Right cardiac atrium (tissue), 5 donors: ENCODE data around the gene BICD1. TPM values are rescaled to one million over a fixed set of nuclear protein-coding genes. Genes with fewer than 3 reads are reported as not detected.
"Not testable (repeated sequence)": the region's sequence is repeated elsewhere in the genome, so short reads cannot be mapped to it uniquely, and the experiment has no call there.

ENCODE experiments used
- ATAC-seq, 2 donors: fragments of 200-7000 bp; cut with Tn5 transposase; one replicate each; pipeline versions ENCODE4 v1.8.0 to v1.9.1; 2020; ENCODE audit warnings: moderate library complexity in 2 of 2, mild to moderate bottlenecking in 1 of 2
- DNase-seq, 3 donors: peaks; one replicate each; pipeline ENCODE4 v3.0.0-alpha.2; 2020
- H3K27ac ChIP-seq: one replicate; pipeline ENCODE4 v1.5.1; 2013; ENCODE audit warnings: mild to moderate bottlenecking, low read length, control low read depth, moderate library complexity
- H3K27me3 ChIP-seq: one replicate; pipeline ENCODE4 v1.6.1; 2013; ENCODE audit not compliant: control insufficient read depth, insufficient read depth
- H3K4me1 ChIP-seq: one replicate; pipeline ENCODE4 v1.6.1; 2013; ENCODE audit warnings: low read length; ENCODE audit not compliant: control insufficient read depth, insufficient read depth
- H3K4me3 ChIP-seq: one replicate; pipeline ENCODE4 v1.5.1; 2013; ENCODE audit warnings: low read length, control low read depth
- H3K9me3 ChIP-seq: one replicate; pipeline ENCODE4 v1.6.1; 2013; ENCODE audit warnings: low read length; ENCODE audit not compliant: control insufficient read depth
- WGBS: extraction: QIAGEN DNeasy Blood & Tissue Kit; methylation state at CpG from one replicate; pipeline ENCODE4 v1.1.7; 2013; 5-methylcytosine and 5-hydroxymethylcytosine counted together
- intact Hi-C, 4 donors: fragments of 100-400 bp; cut with DNase I; formaldehyde crosslinking; loops; one replicate each; pipeline versions ENCODE4 v1.11.0 to v1.14.0; 2022 to 2023
- polyA plus RNA-seq: library from polyadenylated mRNA; stranded (reverse); fragments of 200-250 nt; gene quantifications from one replicate; pipeline ENCODE4 v1.2.3, GENCODE V29; 2013
- total RNA-seq, 4 donors: library from RNA; stranded (reverse); fragmentation: NEBNext Ultra II Directional; extraction: Animal tissue kit (Norgen Biotek cat#: 25700); gene quantifications; one replicate each; pipeline ENCODE4 v1.2.1, GENCODE V29; 2021
- donor health status: healthy with polysubstance abuse.
- donor health status: DM: no; HTN: yes; CAD: no.
- donor health status: DM: no; HTN: no; CAD: no.
- donor health status: DM: no; HTN: yes; CAD: no; lungs with severe emphysema.
- donor health status: DM: yes; HTN: yes; CAD: no.

BICD1 gene
- total and polyA plus RNA-seq, 5 donors, result 3.1 to 12.8 (median 9.0) TPM

GRCh38 chr12:32080435-32080834, 26.2 kb upstream of the BICD1 start:
- Histone ChIP-seq H3K27me3 (no peaks in the 10 kb centered on the region), H3K27ac (no peak overlapping the region), H3K4me3 (no peak overlapping the region), H3K9me3 (no peaks in the 10 kb centered on the region), H3K4me1 (no peaks in the 10 kb centered on the region)
- WGBS, result 62% methylated on average over 3 of the region's 3 CpGs
- intact Hi-C loops, result no loop called here
- ATAC-seq, result no peak
- no peak for DNase-seq

DNA sequence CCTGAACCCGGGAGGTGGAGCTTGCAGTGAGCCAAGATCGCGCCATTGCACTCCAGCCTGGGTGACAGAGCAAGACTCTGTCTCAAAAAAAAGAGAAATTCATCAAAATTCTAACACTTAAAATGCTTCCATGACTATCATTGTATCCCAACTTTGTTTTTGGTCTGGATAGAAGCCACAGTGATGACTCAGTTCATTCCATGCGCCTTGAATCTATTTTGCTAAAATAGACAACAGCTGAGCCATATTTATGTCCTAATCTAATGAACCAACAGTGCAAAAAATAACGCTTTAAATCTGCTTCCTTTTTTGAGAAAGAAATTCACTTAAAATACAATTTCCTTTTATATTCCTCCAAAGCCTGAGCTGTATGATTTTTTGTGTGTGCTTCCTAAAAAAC, 23.2 kb upstream of the BICD1 start:
- no peak overlapping the region for H3K27ac ChIP-seq
- ATAC-seq, result no peak

GRCh38 chr12:32084017-32084688, 22.5 kb upstream of the BICD1 start:
- 86% methylated on average over 9 of the region's 9 CpGs for WGBS
- DNase-seq, result no peak
- H3K27ac ChIP-seq, result no peak overlapping the region

More for the DNA sequence above, 23.2 kb upstream of the BICD1 start:
- H3K4me3 ChIP-seq, result no peak overlapping the region
- DNase-seq, result no peak
- no peaks in the 10 kb centered on the region for H3K27me3 ChIP-seq
- no peaks in the 10 kb centered on the region for H3K9me3 ChIP-seq
- 58% methylated on average over 5 of the region's 5 CpGs for WGBS
- H3K4me1 ChIP-seq, result no peaks in the 10 kb centered on the region
- intact Hi-C loops, result no loop called here

DNA sequence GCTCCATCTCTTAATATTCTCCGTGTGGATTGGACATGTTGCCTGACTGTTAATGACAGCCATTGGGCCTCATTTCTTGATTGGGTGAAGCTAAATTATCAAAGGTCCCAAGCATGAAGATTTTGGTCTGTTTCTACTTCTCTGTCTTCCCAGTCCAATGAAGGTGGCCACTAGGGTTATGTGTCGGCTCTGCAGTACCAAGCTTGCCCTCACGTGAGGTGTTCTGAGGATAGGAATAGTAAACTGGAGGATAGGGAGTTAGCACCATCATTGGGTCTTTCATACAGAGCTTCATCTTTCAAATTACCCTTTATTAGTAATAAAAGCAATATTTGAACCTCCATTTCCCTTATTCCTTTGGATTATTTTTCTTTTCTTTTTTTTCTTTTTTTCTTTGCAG, 21.9 kb upstream of the BICD1 start:
- intact Hi-C loops, result no loop called here
- ATAC-seq (no peak), DNase-seq (no peak)
- Histone ChIP-seq H3K9me3 (no peaks in the 10 kb centered on the region), H3K27ac (no peak overlapping the region), H3K27me3 (no peaks in the 10 kb centered on the region), H3K4me3 (no peak overlapping the region), H3K4me1 (no peaks in the 10 kb centered on the region)
- 95% methylated on average over 3 of the region's 3 CpGs for WGBS

More at GRCh38 chr12:32084017-32084688, 22.5 kb upstream of the BICD1 start:
- Histone ChIP-seq H3K9me3 (no peaks in the 10 kb centered on the region), H3K4me3 (no peak overlapping the region), H3K27me3 (no peaks in the 10 kb centered on the region), H3K4me1 (no peaks in the 10 kb centered on the region)
- ATAC-seq, result no peak
- intact Hi-C loops, result no loop called here

DNA sequence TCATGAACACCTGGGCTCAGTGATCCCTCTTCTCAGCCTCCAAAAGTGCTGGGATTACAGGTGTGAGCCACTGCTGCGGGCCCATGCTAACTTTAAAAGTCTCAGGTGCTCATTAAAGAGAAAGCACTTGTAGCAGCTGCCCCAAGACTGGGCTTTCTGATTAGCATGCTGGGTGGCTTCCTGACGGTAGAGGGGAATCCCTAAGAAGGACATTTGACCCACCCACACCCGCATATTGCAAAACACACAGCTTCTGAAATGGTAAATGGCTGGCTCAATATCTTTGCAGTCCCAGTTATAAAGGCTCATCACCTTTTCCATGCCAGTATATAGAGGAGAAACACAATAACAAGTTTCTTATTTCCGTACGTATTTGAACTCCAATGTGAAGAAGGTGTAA, 19.3 kb upstream of the BICD1 start:
- H3K27me3 ChIP-seq, result no peaks in the 10 kb centered on the region
- no peak overlapping the region for H3K27ac ChIP-seq
- WGBS, result 93% methylated on average over 5 of the region's 5 CpGs
- ATAC-seq (no peak), DNase-seq (no peak)
- no peaks in the 10 kb centered on the region for H3K9me3 ChIP-seq
- no peaks in the 10 kb centered on the region for H3K4me1 ChIP-seq
- H3K4me3 ChIP-seq, result no peak overlapping the region
- intact Hi-C loops, result no loop called here

DNA sequence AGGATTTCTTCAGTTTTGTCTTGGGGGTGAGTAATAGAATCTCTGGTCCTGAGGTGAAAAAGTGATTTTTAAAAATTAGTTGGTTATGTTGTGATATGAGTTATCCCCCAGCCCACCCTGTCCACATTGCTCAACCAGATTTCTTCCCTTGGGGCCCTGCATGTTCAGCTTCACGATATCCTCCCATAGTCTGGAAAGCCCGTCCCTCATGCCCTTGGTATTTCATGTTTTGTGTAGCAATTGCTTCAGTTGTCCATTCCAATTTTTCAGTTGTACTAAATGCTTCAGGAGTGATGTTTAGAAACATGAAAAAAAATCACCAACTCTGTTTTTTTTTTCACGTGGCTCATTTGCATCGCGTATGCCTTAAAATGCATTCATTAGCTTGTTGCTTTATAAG, 17.5 kb upstream of the BICD1 start:
- no peak for DNase-seq
- no peak for ATAC-seq
- Histone ChIP-seq H3K4me3 (no peak overlapping the region), H3K27me3 (no peaks in the 10 kb centered on the region), H3K9me3 (no peaks in the 10 kb centered on the region), H3K27ac (no peak overlapping the region), H3K4me1 (no peaks in the 10 kb centered on the region)
- WGBS, result 84% methylated on average over 5 of the region's 5 CpGs
- intact Hi-C loops, result no loop called here

DNA sequence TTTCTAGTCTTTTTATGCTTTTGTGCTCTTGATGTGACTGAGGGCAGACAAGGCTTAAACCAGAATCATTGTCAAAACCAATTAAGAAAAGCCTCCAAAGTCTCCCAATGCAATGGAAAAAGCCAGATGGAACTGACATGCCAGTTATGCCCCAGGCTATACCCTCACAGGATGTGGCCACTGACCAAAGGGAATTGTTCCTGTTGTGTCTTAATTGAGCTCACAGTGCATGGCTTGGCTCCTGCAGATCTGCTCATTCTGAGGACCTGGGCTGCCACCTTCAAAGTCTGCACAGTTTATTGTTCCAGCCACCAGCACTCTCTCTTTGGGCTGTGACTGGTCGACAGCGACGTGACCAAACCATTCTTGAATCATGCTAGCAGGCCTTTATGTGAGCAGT, 17.1 kb upstream of the BICD1 start:
- Histone ChIP-seq H3K27ac (no peak overlapping the region), H3K4me3 (no peak overlapping the region), H3K9me3 (no peaks in the 10 kb centered on the region), H3K4me1 (no peaks in the 10 kb centered on the region), H3K27me3 (no peaks in the 10 kb centered on the region)
- no peak for ATAC-seq
- no peak for DNase-seq
- intact Hi-C loops, result no loop called here
- WGBS, result 86% methylated on average over 3 of the region's 3 CpGs

- Histone ChIP-seq H3K9me3 (no peaks in the 10 kb centered on the region), H3K27ac (no peak overlapping the region), H3K4me3 (no peak overlapping the region), H3K27me3 (no peaks in the 10 kb centered on the region), H3K4me1 (no peaks in the 10 kb centered on the region)
- intact Hi-C loops, result no loop called here
- WGBS, result 85% methylated on average over 1 of the region's 1 CpG
- ATAC-seq (no peak), DNase-seq (no peak)
Observed at GRCh38 chr12:32091696-32092095, 15.0 kb upstream of the BICD1 start.

DNA sequence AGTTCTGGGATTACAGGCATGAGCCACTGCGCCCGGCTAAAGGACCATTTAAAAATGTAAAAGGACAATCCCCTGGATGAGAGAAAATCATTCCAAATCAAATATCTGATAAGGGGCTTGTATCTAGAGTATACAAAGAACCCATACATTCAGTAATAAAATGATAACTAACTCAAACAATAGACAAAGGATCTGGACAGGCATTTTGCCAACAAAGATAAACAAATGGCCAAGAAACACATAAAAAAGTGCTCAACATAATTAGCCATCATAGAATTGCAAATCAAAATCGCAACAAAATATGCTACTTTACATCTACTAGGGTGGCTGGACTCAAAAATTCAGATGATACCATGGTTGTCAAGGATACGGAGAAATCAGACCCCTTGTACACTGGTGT, 8.5 kb upstream of the BICD1 start:
- Histone ChIP-seq H3K4me3 (no peak overlapping the region), H3K9me3 (no peaks in the 10 kb centered on the region), H3K27me3 (no peaks in the 10 kb centered on the region), H3K27ac (no peak overlapping the region), H3K4me1 (no peaks in the 10 kb centered on the region)
- intact Hi-C loops, result no loop called here
- DNase-seq (no peak), ATAC-seq (no peak)
- WGBS, result 59% methylated on average over 4 of the region's 4 CpGs

GRCh38 chr12:32099275-32099674, 7.4 kb upstream of the BICD1 start:
- H3K9me3 ChIP-seq, DNase-seq, H3K4me3 ChIP-seq, intact Hi-C loops, H3K27me3 ChIP-seq, H3K4me1 ChIP-seq, ATAC-seq, H3K27ac ChIP-seq: not testable (repeated sequence)
- no CpG with 5 or more reads among the region's 1 CpG for WGBS

GRCh38 chr12:32100361-32100760, 6.3 kb upstream of the BICD1 start:
- over 99% methylated on average over 3 of the region's 4 CpGs for WGBS
- H3K27me3 ChIP-seq, result no peaks in the 10 kb centered on the region
- ATAC-seq (no peak), DNase-seq (no peak)
- H3K27ac ChIP-seq, result no peak overlapping the region
- H3K9me3 ChIP-seq, result no peaks in the 10 kb centered on the region
- H3K4me1 ChIP-seq, result no peaks in the 10 kb centered on the region
- H3K4me3 ChIP-seq, result no peak overlapping the region
- intact Hi-C loops, result no loop called here

- intact Hi-C loops, result no loop called here
- H3K27ac ChIP-seq, result no peak overlapping the region
- H3K9me3 ChIP-seq, result no peaks in the 10 kb centered on the region
- 77% methylated on average over 5 of the region's 5 CpGs for WGBS
- ATAC-seq (no peak), DNase-seq (no peak)
- no peak overlapping the region for H3K4me3 ChIP-seq
- H3K4me1 ChIP-seq, result no peaks in the 10 kb centered on the region
- H3K27me3 ChIP-seq, result no peaks in the 10 kb centered on the region
Observed at GRCh38 chr12:32100888-32101287, 5.8 kb upstream of the BICD1 start.
